H1 (cell line): Measurements from ENCODE around the gene TBRG4. TPM values are rescaled to one million over a fixed set of nuclear protein-coding genes. Genes with fewer than 3 reads are reported as not detected.

Experiments
- CTCF ChIA-PET: fragments of 300-600 bp; sonication (Branson Sonifier 250); formaldehyde crosslinking; loops from one replicate; lab custom pipeline; 2021; ENCODE audit not compliant: partially characterized antibody; lab: Charles Lee
- POLR2A ChIA-PET: fragments of 300-600 bp; sonication (Branson Sonifier 250); formaldehyde crosslinking; loops from one replicate; lab custom pipeline; 2021; ENCODE audit warnings: inconsistent platforms; ENCODE audit not compliant: partially characterized antibody; lab: Charles Lee
- DNase-seq, 2 experiments: peaks; one replicate each; pipeline versions ENCODE4 v3.0.0 to v3.0.0-alpha.2; 2010 to 2022; ENCODE audit warnings: low spot score in 2 of 2, low read depth in 1 of 2, mixed read lengths in 1 of 2
- FAIRE-seq: peaks from 2 replicates; lab custom pipeline; 2011; peaks lifted over from hg19 to GRCh38; lab: Jason Lieb, UNC
- H2AFZ ChIP-seq: 2 replicates; pipeline ENCODE4 v1.8.1; 2012; ENCODE audit warnings: low read length, inconsistent platforms
- H2AK5ac ChIP-seq: 2 replicates; pipeline ENCODE4 v1.6.1; 2013; ENCODE audit warnings: low read depth, low read length
- H2BK120ac ChIP-seq: replicated peaks from 2 replicates; pipeline ENCODE3; 2013; ENCODE audit warnings: low read depth, low read length, inconsistent platforms
- H2BK12ac ChIP-seq: 2 replicates; pipeline ENCODE4 v1.6.1; 2013; ENCODE audit warnings: low read depth, low read length
- H2BK15ac ChIP-seq: 2 replicates; pipeline ENCODE4 v1.6.1; 2013; ENCODE audit warnings: low read length
- H2BK20ac ChIP-seq: 2 replicates; pipeline ENCODE4 v1.6.1; 2013; ENCODE audit warnings: low read length
- H2BK5ac ChIP-seq: 2 replicates; pipeline ENCODE4 v1.6.1; 2013; ENCODE audit warnings: low read depth, low read length
- H3K14ac ChIP-seq: 2 replicates; pipeline ENCODE4 v1.6.1; 2013; ENCODE audit warnings: inconsistent platforms; ENCODE audit not compliant: insufficient read length
- H3K18ac ChIP-seq: 2 replicates; pipeline ENCODE4 v1.6.1; 2013; ENCODE audit warnings: low read length; ENCODE audit errors: extremely low read depth
- H3K23ac ChIP-seq: 2 replicates; pipeline ENCODE4 v1.6.1; 2013; ENCODE audit warnings: inconsistent platforms; ENCODE audit not compliant: insufficient read length
- H3K23me2 ChIP-seq: 2 replicates; pipeline ENCODE4 v1.6.1; 2013; ENCODE audit warnings: low read depth, low read length
- H3K27ac ChIP-seq: 2 replicates; pipeline ENCODE4 v1.6.1; 2011; ENCODE audit warnings: low read depth, low read length, inconsistent platforms
- H3K27me3 ChIP-seq, 4 experiments: replicated peaks in 1 of 4; 1 replicate in 1 of 4; 2 replicates in 3 of 4; pipeline versions ENCODE4 v1.6.1 to v1.8.1; 2011 to 2013; ENCODE audit warnings: low read length in 3 of 4, mild to moderate bottlenecking in 3 of 4, inconsistent platforms in 2 of 4, mixed read lengths in 2 of 4, moderate library complexity in 1 of 4; ENCODE audit not compliant: control insufficient read depth in 3 of 4, insufficient read depth in 3 of 4; ENCODE audit errors: extremely low read depth in 1 of 4
- H3K36me3 ChIP-seq, 4 experiments: 2 replicates each; pipeline versions ENCODE4 v1.6.1 to v1.8.1; 2011 to 2013; ENCODE audit warnings: mild to moderate bottlenecking in 4 of 4, low read length in 3 of 4, moderate library complexity in 2 of 4, control low read depth in 1 of 4, inconsistent platforms in 1 of 4; ENCODE audit not compliant: insufficient read depth in 4 of 4, control insufficient read depth in 2 of 4
- H3K4ac ChIP-seq: replicated peaks from 2 replicates; pipeline ENCODE3; 2013; ENCODE audit warnings: low read length, low read depth, mixed read lengths, inconsistent platforms; ENCODE audit not compliant: insufficient read length
- H3K4me1 ChIP-seq, 4 experiments: replicated peaks in 1 of 4; 1 replicate in 1 of 4; 2 replicates in 3 of 4; pipeline versions ENCODE4 v1.6.1 to v1.8.1; 2011 to 2013; ENCODE audit warnings: low read length in 3 of 4, inconsistent platforms in 2 of 4, mixed read lengths in 1 of 4; ENCODE audit not compliant: insufficient read depth in 4 of 4, control insufficient read depth in 3 of 4
- H3K4me2 ChIP-seq, 2 experiments: 2 replicates each; pipeline versions ENCODE4 v1.6.1 to v1.8.1; 2011 to 2013; ENCODE audit warnings: low read depth in 2 of 2, low read length in 2 of 2, control low read depth in 1 of 2, inconsistent platforms in 1 of 2, mild to moderate bottlenecking in 1 of 2; ENCODE audit not compliant: insufficient read depth in 1 of 2
- H3K4me3 ChIP-seq, 4 experiments: fragments of 200-600, 300-600 bp in 1 of 4; sonication (generic), shearing (Covaris generic), sonication (Bioruptor Twin) in 1 of 4; 2 replicates each; pipeline versions ENCODE4 v1.5.1 to v1.8.1; 2011 to 2016; ENCODE audit warnings: low read length in 4 of 4, low read depth in 3 of 4, control low read depth in 2 of 4, inconsistent platforms in 2 of 4, mild to moderate bottlenecking in 2 of 4, mixed read lengths in 1 of 4, moderate library complexity in 1 of 4; ENCODE audit not compliant: insufficient read depth in 2 of 4; ENCODE audit errors: extremely low read depth in 1 of 4
- H3K56ac ChIP-seq: replicated peaks from 2 replicates; pipeline ENCODE3; 2013; ENCODE audit warnings: low read depth, mild to moderate bottlenecking, mixed read lengths, low read length, inconsistent platforms; ENCODE audit not compliant: insufficient read length
- H3K79me1 ChIP-seq: 2 replicates; pipeline ENCODE4 v1.6.1; 2013; ENCODE audit warnings: low read depth, low read length, control low read depth
- H3K79me2 ChIP-seq, 2 experiments: 2 replicates each; pipeline versions ENCODE4 v1.6.1 to v1.8.1; 2012 to 2013; ENCODE audit warnings: low read length in 2 of 2, mild to moderate bottlenecking in 2 of 2, inconsistent platforms in 1 of 2; ENCODE audit not compliant: insufficient read depth in 2 of 2, control insufficient read depth in 1 of 2
- H3K9ac ChIP-seq, 4 experiments: replicated peaks in 1 of 4; 1 replicate in 1 of 4; 2 replicates in 3 of 4; pipeline versions ENCODE4 v1.6.1 to v1.8.1; 2011 to 2013; ENCODE audit warnings: low read depth in 3 of 4, low read length in 3 of 4, control low read depth in 2 of 4, mild to moderate bottlenecking in 2 of 4, moderate library complexity in 2 of 4, inconsistent platforms in 1 of 4; ENCODE audit errors: extremely low read depth in 1 of 4
- H3K9me3 ChIP-seq, 2 experiments: 2 replicates each; pipeline versions ENCODE4 v1.6.1 to v1.8.1; 2012 to 2013; ENCODE audit warnings: mild to moderate bottlenecking in 2 of 2, moderate library complexity in 2 of 2, control low read depth in 1 of 2, inconsistent platforms in 1 of 2, low read depth in 1 of 2, low read length in 1 of 2, mixed read lengths in 1 of 2; ENCODE audit not compliant: insufficient read depth in 2 of 2
- H4K20me1 ChIP-seq, 2 experiments: replicated peaks in 1 of 2; 2 replicates each; pipeline versions ENCODE3 to v1.8.1; 2011 to 2013; ENCODE audit warnings: inconsistent platforms in 2 of 2, low read length in 2 of 2, mild to moderate bottlenecking in 1 of 2; ENCODE audit not compliant: insufficient read depth in 2 of 2, control insufficient read depth in 1 of 2
- H4K5ac ChIP-seq: 2 replicates; pipeline ENCODE4 v1.6.1; 2013; ENCODE audit warnings: low read length, low read depth, mixed read lengths, inconsistent platforms; ENCODE audit not compliant: insufficient read length
- H4K8ac ChIP-seq: 2 replicates; pipeline ENCODE4 v1.8.0; 2013; ENCODE audit warnings: mild to moderate bottlenecking, moderate library complexity, low read length, inconsistent platforms; ENCODE audit not compliant: insufficient read depth; ENCODE audit errors: extremely low read depth
- H4K91ac ChIP-seq: replicated peaks from 2 replicates; pipeline ENCODE3; 2013; ENCODE audit warnings: low read length, mixed read lengths, inconsistent platforms; ENCODE audit not compliant: insufficient read length
- CEBPB ChIP-seq: IDR thresholded peaks from 2 replicates; pipeline ENCODE4 v1.6.1; 2012; ENCODE audit warnings: low read depth, low read length
- HDAC6 ChIP-seq: IDR thresholded peaks from one replicate; pipeline ENCODE4 v1.7.1; 2012; ENCODE audit warnings: low read depth, mild to moderate bottlenecking, inconsistent platforms, low read length, moderate library complexity
- POLR2AphosphoS5 ChIP-seq: IDR thresholded peaks from 2 replicates; pipeline ENCODE4 v1.6.1; 2011; ENCODE audit warnings: low read depth, low read length
- WGBS, 2 experiments: shearing (Covaris generic) in 1 of 2; methylation state at CpG; one replicate each; pipeline versions ENCODE4 v1.1.6 to v1.1.7; 2013 to 2015; ENCODE audit warnings: low lambda C conversion rate in 2 of 2, mixed read lengths in 2 of 2, inconsistent platforms in 1 of 2, low coverage in 1 of 2, missing lambda C conversion rate in 1 of 2; ENCODE audit not compliant: insufficient replicate concordance in 2 of 2, insufficient coverage in 1 of 2, insufficient read length in 1 of 2; ENCODE audit errors: extremely low coverage in 1 of 2, missing lambda C conversion rate in 1 of 2; 5-methylcytosine and 5-hydroxymethylcytosine counted together
- polyA plus RNA-seq, 7 experiments: library from polyadenylated mRNA; depleted of rRNA in 3 of 7; stranded (reverse) in 5 of 7; unstranded in 2 of 7; fragments of >200 nt in 5 of 7; fragments of 200-250 nt in 2 of 7; gene quantifications; 1 replicate in 5 of 7; 2 replicates in 1 of 7; 4 replicates in 1 of 7; pipeline versions ENCODE4 v1.2.1 to v1.2.3, GENCODE V29; 2011 to 2013; ENCODE audit warnings: missing spikeins in 2 of 7, mixed read lengths in 2 of 7
- total RNA-seq: library from RNA; stranded (reverse); fragmentation: NEBNext Ultra II Directional; extraction: Animal tissue kit (Norgen Biotek cat#: 25700); gene quantifications from 2 replicates; pipeline ENCODE4 v1.2.1, GENCODE V29; 2021

Gene TBRG4
- total and polyA plus RNA-seq, 2 of the 8 experiments (the other 6 are each of a cell fraction or from before 2014, with no cell fraction given), result 110 to 137 TPM

- Histone ChIP-seq H3K4me3 (no peak overlapping the region), H3K23ac (no peak overlapping the region), H3K56ac (no peak overlapping the region), H3K36me3 (no peaks in the 10 kb centered on the region), H3K14ac (no peak overlapping the region), H2AFZ (no peak overlapping the region), H2BK20ac (no peak overlapping the region), H3K27me3 (peaks cover 0 to 24% (median 16%) of the 10 kb centered on the region in 4 experiments; a peak in 5 of 7 replicates), H3K4ac (no peak overlapping the region), H3K4me1 (peaks cover 0 to 5% (median 0%) of the 10 kb centered on the region in 4 experiments; a peak in 3 of 7 replicates), H3K9me3 (no peaks in the 10 kb centered on the region), H4K5ac (no peak overlapping the region), H3K4me2 (no peak overlapping the region), H3K9ac (no peak overlapping the region), H4K91ac (no peak overlapping the region), H2BK120ac (no peak overlapping the region), H3K27ac (no peak overlapping the region), H3K79me2 (no peaks in the 10 kb centered on the region), H4K8ac (no peak overlapping the region), H3K18ac (no peak overlapping the region), H2BK15ac (no peak overlapping the region), H2BK12ac (no peak overlapping the region), H2AK5ac (no peak overlapping the region), H2BK5ac (no peak overlapping the region), H3K79me1 (no peaks in the 10 kb centered on the region), H4K20me1 (peaks cover 0 to 7% of the 10 kb centered on the region in 2 experiments), H3K23me2 (peaks cover 6% of the 10 kb centered on the region)
- TF ChIP-seq HDAC6 (no peak), CEBPB (no peak), POLR2AphosphoS5 (no peak)
- WGBS, 2 experiments, result 92% methylated on average over 9 of the region's 9 CpGs; no CpG with 5 or more reads in 1 of the 2 experiments
- DNase-seq, result no peak
- FAIRE-seq, result no peak
- CTCF ChIA-PET, result interaction anchor here (1.1 to 6.2 kb wide), 8 partner anchors 8 to 436 kb away, joined by 3 to 56 read pairs (median 4); no protein-coding TSS in a partner anchor
- POLR2A ChIA-PET, result no interaction called here
Observed at GRCh38 chr7:45155357-45155900, 43.9 kb upstream of the TBRG4 start.
